ENCODE results near the gene ATF4.

Gene ATF4

DNA sequence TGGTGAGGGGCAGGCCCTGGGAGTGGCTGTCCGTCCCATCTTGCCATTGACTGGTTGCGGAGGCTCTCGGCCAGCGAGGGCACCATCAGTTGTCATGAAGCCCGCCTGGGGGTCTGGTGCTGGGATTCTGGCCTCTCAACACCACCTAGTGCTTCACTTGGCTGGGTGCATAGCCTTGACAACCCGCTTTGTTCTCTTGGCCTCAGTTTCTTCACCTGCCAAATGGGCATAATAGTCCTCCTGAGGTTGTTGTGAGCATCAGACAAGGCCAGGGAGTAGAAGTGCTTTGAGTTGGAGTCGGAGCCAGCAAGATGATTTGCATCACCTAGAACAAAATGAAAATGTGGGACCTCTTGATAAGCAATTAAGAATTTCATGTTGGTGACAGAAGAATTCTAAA is 48.7 kb downstream of the ATF4 start (continued):
- TF ChIP-seq ZNF623 (tag by site-specific recombination; IDR thresholded peaks at IDR 0.05) (no peak), ZBTB17 (tag by site-specific recombination; IDR thresholded peaks at IDR 0.05) (no peak), ZNF114 (tag by site-specific recombination; IDR thresholded peaks at IDR 0.05) (no peak), ZNF433 (tag by site-specific recombination; IDR thresholded peaks at IDR 0.05; ENCODE audit: low read depth) (no peak), ZNF596 (tag by site-specific recombination; IDR thresholded peaks at IDR 0.05) (no peak), ZNF155 (tag by site-specific recombination; IDR thresholded peaks at IDR 0.05) (no peak)
- TF ChIP-seq, protein P1, sequence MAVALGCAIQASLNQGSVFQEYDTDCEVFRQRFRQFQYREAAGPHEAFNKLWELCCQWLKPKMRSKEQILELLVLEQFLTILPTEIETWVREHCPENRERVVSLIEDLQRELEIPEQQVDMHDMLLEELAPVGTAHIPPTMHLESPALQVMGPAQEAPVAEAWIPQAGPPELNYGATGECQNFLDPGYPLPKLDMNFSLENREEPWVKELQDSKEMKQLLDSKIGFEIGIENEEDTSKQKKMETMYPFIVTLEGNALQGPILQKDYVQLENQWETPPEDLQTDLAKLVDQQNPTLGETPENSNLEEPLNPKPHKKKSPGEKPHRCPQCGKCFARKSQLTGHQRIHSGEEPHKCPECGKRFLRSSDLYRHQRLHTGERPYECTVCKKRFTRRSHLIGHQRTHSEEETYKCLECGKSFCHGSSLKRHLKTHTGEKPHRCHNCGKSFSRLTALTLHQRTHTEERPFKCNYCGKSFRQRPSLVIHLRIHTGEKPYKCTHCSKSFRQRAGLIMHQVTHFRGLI (tag by site-specific recombination; IDR thresholded peaks at IDR 0.05), result no peak
- TF ChIP-seq, protein P2, sequence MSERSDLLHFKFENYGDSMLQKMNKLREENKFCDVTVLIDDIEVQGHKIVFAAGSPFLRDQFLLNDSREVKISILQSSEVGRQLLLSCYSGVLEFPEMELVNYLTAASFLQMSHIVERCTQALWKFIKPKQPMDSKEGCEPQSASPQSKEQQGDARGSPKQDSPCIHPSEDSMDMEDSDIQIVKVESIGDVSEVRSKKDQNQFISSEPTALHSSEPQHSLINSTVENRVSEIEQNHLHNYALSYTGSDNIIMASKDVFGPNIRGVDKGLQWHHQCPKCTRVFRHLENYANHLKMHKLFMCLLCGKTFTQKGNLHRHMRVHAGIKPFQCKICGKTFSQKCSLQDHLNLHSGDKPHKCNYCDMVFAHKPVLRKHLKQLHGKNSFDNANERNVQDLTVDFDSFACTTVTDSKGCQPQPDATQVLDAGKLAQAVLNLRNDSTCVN (tag by site-specific recombination; optimal IDR thresholded peaks at IDR 0.05), result no peak

DNA sequence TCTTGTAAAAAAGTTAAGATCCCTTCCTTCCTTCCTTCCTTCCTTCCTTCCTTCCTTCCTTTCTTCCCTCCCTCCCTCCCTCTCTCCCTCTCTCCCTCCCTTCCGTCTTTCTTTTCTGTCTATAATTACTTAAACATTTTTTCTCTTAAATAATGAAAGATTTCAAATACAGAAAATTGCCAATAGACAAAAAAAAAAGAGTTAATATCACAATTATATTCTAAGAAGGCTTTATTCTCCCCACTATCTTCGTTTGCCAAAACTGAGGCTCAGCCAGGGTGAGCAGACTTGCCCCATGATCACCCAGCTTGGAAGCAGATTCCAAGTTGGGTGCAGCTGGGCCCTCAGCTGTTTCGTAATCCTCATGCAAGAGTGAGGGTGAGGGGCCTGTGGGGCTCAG is 49.9 kb downstream of the ATF4 start:
- H3K9me3 ChIP-seq (ENCODE audit: control insufficient read depth, insufficient read depth, low read depth, low read length), result no peaks in the 10 kb centered on the region
- no peak overlapping the region for H3K4me3 ChIP-seq (ENCODE audit: low read depth, low read length)
- no peak overlapping the region for H3K27ac ChIP-seq (ENCODE audit: extremely low read depth, low read depth, low read length)
- H3K36me3 ChIP-seq (ENCODE audit: control insufficient read depth in 2 of 2, insufficient read depth in 1 of 2, low read length in 2 of 2), result no peaks in the 10 kb centered on the region
- no peak for TF ChIP-seq ZNF558 (tag by site-specific recombination; IDR thresholded peaks at IDR 0.05)
- no peak for TF ChIP-seq ZNF146 (tag by site-specific recombination; IDR thresholded peaks at IDR 0.05)
- no peak for TF ChIP-seq ZNF274 (IDR thresholded peaks at IDR 0.05; ENCODE audit: low read length)
- TF ChIP-seq ZNF274 (tag by site-specific recombination; IDR thresholded peaks at IDR 0.05; ENCODE audit: borderline replicate concordance), result no peak
- H3K4me1 ChIP-seq (ENCODE audit: control insufficient read depth, insufficient read depth, low read length), result no peaks in the 10 kb centered on the region
- POLR2A ChIA-PET, result no interaction called here
- CTCF ChIA-PET, result no interaction called here

DNA sequence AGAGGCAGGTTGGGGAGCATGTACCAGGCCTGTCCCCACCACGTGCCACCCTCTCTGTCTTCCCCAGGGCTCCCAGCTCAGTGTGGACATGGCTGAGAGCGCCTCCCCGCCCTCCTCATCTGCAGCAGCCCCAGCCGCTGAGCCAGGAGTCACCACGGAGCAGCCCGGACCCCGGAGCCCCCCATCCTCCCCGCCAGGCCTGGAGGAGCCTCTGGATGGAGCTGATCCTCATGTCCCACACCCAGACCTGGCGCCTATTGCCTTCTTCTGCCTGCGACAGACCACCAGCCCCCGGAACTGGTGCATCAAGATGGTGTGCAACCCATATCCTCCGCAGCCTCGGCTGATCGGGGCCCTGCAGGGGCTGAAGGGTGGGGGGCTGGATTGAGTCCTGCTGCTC is 50.3 kb downstream of the ATF4 start, which contains the start of gene CACNA1I:
CACNA1I (plus strand) TSS at position 89 of the 400 bp plus-strand sequence; CDS start at position 89, 0 bp downstream.
- Histone ChIP-seq H3K9me3 (ENCODE audit: control insufficient read depth, insufficient read depth, low read depth, low read length) (no peaks in the 10 kb centered on the region), H3K4me1 (ENCODE audit: control insufficient read depth, insufficient read depth, low read length) (no peaks in the 10 kb centered on the region), H3K36me3 (ENCODE audit: control insufficient read depth in 2 of 2, insufficient read depth in 1 of 2, low read length in 2 of 2) (no peaks in the 10 kb centered on the region), H3K27ac (ENCODE audit: extremely low read depth, low read depth, low read length) (no peak within 1 kb of the TSS), H3K4me3 (ENCODE audit: low read depth, low read length) (no peak within 1 kb of the TSS)
- POLR2A ChIA-PET, result no interaction called here
- CTCF ChIA-PET, result no interaction called here
- TF ChIP-seq ZNF274 (IDR thresholded peaks at IDR 0.05; ENCODE audit: low read length), result no peak
- TF ChIP-seq ZNF274 (tag by site-specific recombination; IDR thresholded peaks at IDR 0.05; ENCODE audit: borderline replicate concordance), result no peak
- TF ChIP-seq, protein P3, sequence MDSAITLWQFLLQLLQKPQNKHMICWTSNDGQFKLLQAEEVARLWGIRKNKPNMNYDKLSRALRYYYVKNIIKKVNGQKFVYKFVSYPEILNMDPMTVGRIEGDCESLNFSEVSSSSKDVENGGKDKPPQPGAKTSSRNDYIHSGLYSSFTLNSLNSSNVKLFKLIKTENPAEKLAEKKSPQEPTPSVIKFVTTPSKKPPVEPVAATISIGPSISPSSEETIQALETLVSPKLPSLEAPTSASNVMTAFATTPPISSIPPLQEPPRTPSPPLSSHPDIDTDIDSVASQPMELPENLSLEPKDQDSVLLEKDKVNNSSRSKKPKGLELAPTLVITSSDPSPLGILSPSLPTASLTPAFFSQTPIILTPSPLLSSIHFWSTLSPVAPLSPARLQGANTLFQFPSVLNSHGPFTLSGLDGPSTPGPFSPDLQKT (IDR thresholded peaks at IDR 0.05; ENCODE audit: borderline replicate concordance, low read depth, low read length), result no peak
- TF ChIP-seq ZNF146 (tag by site-specific recombination; IDR thresholded peaks at IDR 0.05), result no peak
- TF ChIP-seq, protein P4, sequence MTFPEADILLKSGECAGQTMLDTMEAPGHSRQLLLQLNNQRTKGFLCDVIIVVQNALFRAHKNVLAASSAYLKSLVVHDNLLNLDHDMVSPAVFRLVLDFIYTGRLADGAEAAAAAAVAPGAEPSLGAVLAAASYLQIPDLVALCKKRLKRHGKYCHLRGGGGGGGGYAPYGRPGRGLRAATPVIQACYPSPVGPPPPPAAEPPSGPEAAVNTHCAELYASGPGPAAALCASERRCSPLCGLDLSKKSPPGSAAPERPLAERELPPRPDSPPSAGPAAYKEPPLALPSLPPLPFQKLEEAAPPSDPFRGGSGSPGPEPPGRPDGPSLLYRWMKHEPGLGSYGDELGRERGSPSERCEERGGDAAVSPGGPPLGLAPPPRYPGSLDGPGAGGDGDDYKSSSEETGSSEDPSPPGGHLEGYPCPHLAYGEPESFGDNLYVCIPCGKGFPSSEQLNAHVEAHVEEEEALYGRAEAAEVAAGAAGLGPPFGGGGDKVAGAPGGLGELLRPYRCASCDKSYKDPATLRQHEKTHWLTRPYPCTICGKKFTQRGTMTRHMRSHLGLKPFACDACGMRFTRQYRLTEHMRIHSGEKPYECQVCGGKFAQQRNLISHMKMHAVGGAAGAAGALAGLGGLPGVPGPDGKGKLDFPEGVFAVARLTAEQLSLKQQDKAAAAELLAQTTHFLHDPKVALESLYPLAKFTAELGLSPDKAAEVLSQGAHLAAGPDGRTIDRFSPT (tag by site-specific recombination; IDR thresholded peaks at IDR 0.05), result no peak
- TF ChIP-seq WT1 (tag by site-specific recombination; IDR thresholded peaks at IDR 0.05), result no peak
- no peak for TF ChIP-seq ZNF658 (tag by site-specific recombination; IDR thresholded peaks at IDR 0.05)
- TF ChIP-seq, protein P5, sequence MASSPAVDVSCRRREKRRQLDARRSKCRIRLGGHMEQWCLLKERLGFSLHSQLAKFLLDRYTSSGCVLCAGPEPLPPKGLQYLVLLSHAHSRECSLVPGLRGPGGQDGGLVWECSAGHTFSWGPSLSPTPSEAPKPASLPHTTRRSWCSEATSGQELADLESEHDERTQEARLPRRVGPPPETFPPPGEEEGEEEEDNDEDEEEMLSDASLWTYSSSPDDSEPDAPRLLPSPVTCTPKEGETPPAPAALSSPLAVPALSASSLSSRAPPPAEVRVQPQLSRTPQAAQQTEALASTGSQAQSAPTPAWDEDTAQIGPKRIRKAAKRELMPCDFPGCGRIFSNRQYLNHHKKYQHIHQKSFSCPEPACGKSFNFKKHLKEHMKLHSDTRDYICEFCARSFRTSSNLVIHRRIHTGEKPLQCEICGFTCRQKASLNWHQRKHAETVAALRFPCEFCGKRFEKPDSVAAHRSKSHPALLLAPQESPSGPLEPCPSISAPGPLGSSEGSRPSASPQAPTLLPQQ (tag by site-specific recombination; IDR thresholded peaks at IDR 0.05), result no peak
- no peak for TF ChIP-seq ZSCAN23 (tag by site-specific recombination; IDR thresholded peaks at IDR 0.05)
- no peak for TF ChIP-seq ZIC2 (tag by site-specific recombination; IDR thresholded peaks at IDR 0.05)
- TF ChIP-seq SCRT1 (tag by site-specific recombination; IDR thresholded peaks at IDR 0.05; ENCODE audit: borderline replicate concordance), result no peak
- no peak for TF ChIP-seq ZSCAN16 (tag by site-specific recombination; IDR thresholded peaks at IDR 0.05)
- TF ChIP-seq HOXC10 (CRISPR knock-in tag; IDR thresholded peaks at IDR 0.05), result no peak
- TF ChIP-seq, protein P6, sequence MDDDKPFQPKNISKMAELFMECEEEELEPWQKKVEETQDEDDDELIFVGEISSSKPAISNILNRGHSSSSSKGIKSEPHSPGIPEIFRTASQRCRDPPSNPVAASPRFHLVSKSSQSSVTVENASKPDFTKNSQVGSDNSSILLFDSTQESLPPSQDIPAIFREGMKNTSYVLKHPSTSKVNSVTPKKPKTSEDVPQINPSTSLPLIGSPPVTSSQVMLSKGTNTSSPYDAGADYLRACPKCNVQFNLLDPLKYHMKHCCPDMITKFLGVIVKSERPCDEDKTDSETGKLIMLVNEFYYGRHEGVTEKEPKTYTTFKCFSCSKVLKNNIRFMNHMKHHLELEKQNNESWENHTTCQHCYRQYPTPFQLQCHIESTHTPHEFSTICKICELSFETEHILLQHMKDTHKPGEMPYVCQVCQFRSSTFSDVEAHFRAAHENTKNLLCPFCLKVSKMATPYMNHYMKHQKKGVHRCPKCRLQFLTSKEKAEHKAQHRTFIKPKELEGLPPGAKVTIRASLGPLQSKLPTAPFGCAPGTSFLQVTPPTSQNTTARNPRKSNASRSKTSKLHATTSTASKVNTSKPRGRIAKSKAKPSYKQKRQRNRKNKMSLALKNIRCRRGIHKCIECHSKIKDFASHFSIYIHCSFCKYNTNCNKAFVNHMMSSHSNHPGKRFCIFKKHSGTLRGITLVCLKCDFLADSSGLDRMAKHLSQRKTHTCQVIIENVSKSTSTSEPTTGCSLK (tag by site-specific recombination; IDR thresholded peaks at IDR 0.05), result no peak
- no peak for TF ChIP-seq ZNF776 (tag by site-specific recombination; IDR thresholded peaks at IDR 0.05; ENCODE audit: borderline replicate concordance)
- no peak for TF ChIP-seq ZNF354C (tag by site-specific recombination; IDR thresholded peaks at IDR 0.05; ENCODE audit: borderline replicate concordance, low read depth)
